Fibroblast of lung (primary cell): Measurements from ENCODE around the gene RDH14. TPM values are rescaled to one million over a fixed set of nuclear protein-coding genes. Genes with fewer than 3 reads are reported as not detected.

ENCODE experiments used
- DNase-seq, 2 donors: peaks; one replicate each; pipeline versions ENCODE4 v3.0.0 to v3.0.0-alpha.2; 2010; ENCODE audit warnings: low read depth in 2 of 2
- H2AFZ ChIP-seq: 2 replicates; pipeline ENCODE4 v1.5.1; 2012; ENCODE audit warnings: low read length, control low read depth, inconsistent platforms
- H3K27ac ChIP-seq: 2 replicates; pipeline ENCODE4 v1.5.1; 2011; ENCODE audit warnings: low read length, control low read depth; ENCODE audit not compliant: insufficient read depth
- H3K27me3 ChIP-seq: 2 replicates; pipeline ENCODE4 v1.5.1; 2011; ENCODE audit warnings: mild to moderate bottlenecking, low read length; ENCODE audit not compliant: control insufficient read depth, insufficient read depth
- H3K36me3 ChIP-seq: 2 replicates; pipeline ENCODE4 v1.5.1; 2011; ENCODE audit warnings: low read length; ENCODE audit not compliant: control insufficient read depth, insufficient read depth
- H3K4me1 ChIP-seq: 2 replicates; pipeline ENCODE4 v1.5.1; 2011; ENCODE audit warnings: low read length; ENCODE audit not compliant: control insufficient read depth, insufficient read depth; ENCODE audit errors: extremely low read depth
- H3K4me2 ChIP-seq: 2 replicates; pipeline ENCODE4 v1.5.1; 2011; ENCODE audit warnings: low read length, control low read depth; ENCODE audit not compliant: insufficient read depth; ENCODE audit errors: extremely low read depth
- H3K4me3 ChIP-seq, 4 experiments: fragments of 200-600 bp in 1 of 4; sonication (generic) in 1 of 4; replicated peaks in 1 of 4; 2 replicates each; pipeline ENCODE4 v1.5.1; 2011 to 2016; ENCODE audit warnings: low read length in 4 of 4, low read depth in 3 of 4, mild to moderate bottlenecking in 3 of 4, control low read depth in 2 of 4, inconsistent platforms in 1 of 4, mixed read lengths in 1 of 4; ENCODE audit not compliant: insufficient read depth in 1 of 4; ENCODE audit errors: control extremely low read depth in 1 of 4
- H3K79me2 ChIP-seq: 2 replicates; pipeline ENCODE4 v1.5.1; 2012; ENCODE audit warnings: mild to moderate bottlenecking, low read length, inconsistent platforms; ENCODE audit not compliant: control insufficient read depth, insufficient read depth
- H3K9ac ChIP-seq: 2 replicates; pipeline ENCODE4 v1.5.1; 2011; ENCODE audit warnings: mild to moderate bottlenecking, low read length, control low read depth; ENCODE audit not compliant: insufficient read depth
- H3K9me3 ChIP-seq: 2 replicates; pipeline ENCODE4 v1.5.1; 2012; ENCODE audit warnings: low read depth, low read length; ENCODE audit not compliant: control insufficient read depth, insufficient read depth
- H4K20me1 ChIP-seq: 2 replicates; pipeline ENCODE4 v1.5.1; 2011; ENCODE audit warnings: low read length; ENCODE audit not compliant: control insufficient read depth, insufficient read depth; ENCODE audit errors: extremely low read depth
- EZH2 ChIP-seq: IDR thresholded peaks from 2 replicates; pipeline ENCODE4 v1.5.1; 2012; ENCODE audit warnings: low read length, control low read depth, mild to moderate bottlenecking; ENCODE audit errors: missing control alignments
- polyA plus RNA-seq, 2 donors: library from polyadenylated mRNA; depleted of rRNA in 1 of 2; stranded (reverse) in 1 of 2; unstranded in 1 of 2; fragments of >200 nt; gene quantifications; 2 replicates each; pipeline ENCODE4 v1.2.1, GENCODE V29; 2011 to 2012; ENCODE audit warnings: missing spikeins in 1 of 2
- total RNA-seq: library from RNA; depleted of rRNA; stranded (reverse); fragments of >200 nt; gene quantifications from 2 replicates; pipeline ENCODE4 v1.2.1, GENCODE V29; 2014
- TF ChIP-seq, protein P1 (sequence below), 2 donors: IDR thresholded peaks in 1 of 2; conservative IDR thresholded peaks in 1 of 2; 1 replicate in 1 of 2; 2 replicates in 1 of 2; pipeline ENCODE4 v1.5.1; 2011 to 2012; ENCODE audit warnings: low read length in 2 of 2, control low read depth in 1 of 2, inconsistent platforms in 1 of 2, low read depth in 1 of 2, mild to moderate bottlenecking in 1 of 2

RDH14 gene
- total and polyA plus RNA-seq, 2 donors (not counting 1 experiment from before 2014, with no cell fraction given) = 26.6 to 28.6 TPM

GRCh38 chr2:18527822-18528221 lies 32.6 kb downstream of the RDH14 start:
- no peaks in the 10 kb centered on the region for H4K20me1 ChIP-seq
- no peaks in the 10 kb centered on the region for H3K27me3 ChIP-seq
- no peak overlapping the region for H3K27ac ChIP-seq
- TF ChIP-seq, protein P1, sequence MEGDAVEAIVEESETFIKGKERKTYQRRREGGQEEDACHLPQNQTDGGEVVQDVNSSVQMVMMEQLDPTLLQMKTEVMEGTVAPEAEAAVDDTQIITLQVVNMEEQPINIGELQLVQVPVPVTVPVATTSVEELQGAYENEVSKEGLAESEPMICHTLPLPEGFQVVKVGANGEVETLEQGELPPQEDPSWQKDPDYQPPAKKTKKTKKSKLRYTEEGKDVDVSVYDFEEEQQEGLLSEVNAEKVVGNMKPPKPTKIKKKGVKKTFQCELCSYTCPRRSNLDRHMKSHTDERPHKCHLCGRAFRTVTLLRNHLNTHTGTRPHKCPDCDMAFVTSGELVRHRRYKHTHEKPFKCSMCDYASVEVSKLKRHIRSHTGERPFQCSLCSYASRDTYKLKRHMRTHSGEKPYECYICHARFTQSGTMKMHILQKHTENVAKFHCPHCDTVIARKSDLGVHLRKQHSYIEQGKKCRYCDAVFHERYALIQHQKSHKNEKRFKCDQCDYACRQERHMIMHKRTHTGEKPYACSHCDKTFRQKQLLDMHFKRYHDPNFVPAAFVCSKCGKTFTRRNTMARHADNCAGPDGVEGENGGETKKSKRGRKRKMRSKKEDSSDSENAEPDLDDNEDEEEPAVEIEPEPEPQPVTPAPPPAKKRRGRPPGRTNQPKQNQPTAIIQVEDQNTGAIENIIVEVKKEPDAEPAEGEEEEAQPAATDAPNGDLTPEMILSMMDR (conservative IDR thresholded peaks at IDR 0.05 in 1 of 2, IDR thresholded peaks at IDR 0.05 in 1 of 2; ENCODE audit: low read depth in 1 of 2, low read length in 2 of 2) = no peak
- TF ChIP-seq EZH2 = no peak
- no peak overlapping the region for H3K4me2 ChIP-seq
- H3K9ac ChIP-seq = no peak overlapping the region
- H3K36me3 ChIP-seq = no peaks in the 10 kb centered on the region
- H3K4me1 ChIP-seq = no peaks in the 10 kb centered on the region
- H2AFZ ChIP-seq = no peak overlapping the region
- H3K4me3 ChIP-seq = no peak overlapping the region
- H3K79me2 ChIP-seq = no peaks in the 10 kb centered on the region
- DNase-seq = no peak
- no peaks in the 10 kb centered on the region for H3K9me3 ChIP-seq

- H3K79me2 ChIP-seq = no peaks in the 10 kb centered on the region
- no peaks in the 10 kb centered on the region for H3K27me3 ChIP-seq
- DNase-seq = no peak
- H3K4me1 ChIP-seq = no peaks in the 10 kb centered on the region
- no peaks in the 10 kb centered on the region for H3K9me3 ChIP-seq
- H3K4me2 ChIP-seq = no peak overlapping the region
- H4K20me1 ChIP-seq = no peaks in the 10 kb centered on the region
- H3K27ac ChIP-seq = no peak overlapping the region
- H3K4me3 ChIP-seq = no peak overlapping the region
- H3K9ac ChIP-seq = no peak overlapping the region
- TF ChIP-seq, protein P1 (conservative IDR thresholded peaks at IDR 0.05 in 1 of 2, IDR thresholded peaks at IDR 0.05 in 1 of 2; ENCODE audit: low read depth in 1 of 2, low read length in 2 of 2) = no peak
- no peak for TF ChIP-seq EZH2
- no peak overlapping the region for H2AFZ ChIP-seq
- no peaks in the 10 kb centered on the region for H3K36me3 ChIP-seq
Observed at GRCh38 chr2:18527326-18527725, 33.1 kb downstream of the RDH14 start.

GRCh38 chr2:18526429-18526828 lies 34.0 kb downstream of the RDH14 start:
- H3K9me3 ChIP-seq = no peaks in the 10 kb centered on the region
- no peaks in the 10 kb centered on the region for H4K20me1 ChIP-seq
- no peak overlapping the region for H3K4me2 ChIP-seq
- no peak overlapping the region for H3K27ac ChIP-seq
- no peaks in the 10 kb centered on the region for H3K36me3 ChIP-seq
- TF ChIP-seq EZH2 = no peak
- TF ChIP-seq, protein P1 (conservative IDR thresholded peaks at IDR 0.05 in 1 of 2, IDR thresholded peaks at IDR 0.05 in 1 of 2; ENCODE audit: low read depth in 1 of 2, low read length in 2 of 2) = no peak
- no peak overlapping the region for H3K9ac ChIP-seq
- no peak overlapping the region for H2AFZ ChIP-seq
- H3K27me3 ChIP-seq = no peaks in the 10 kb centered on the region
- DNase-seq = no peak
- H3K79me2 ChIP-seq = no peaks in the 10 kb centered on the region
- no peaks in the 10 kb centered on the region for H3K4me1 ChIP-seq
- H3K4me3 ChIP-seq = no peak overlapping the region
